DOHH2 (cell line): ENCODE measurements around the gene EIF2S2.

Source experiments
- EZH2phosphoT487 ChIP-seq: fragments of 200-600 bp; sonication (generic); IDR thresholded peaks from 2 replicates; pipeline ENCODE4 v1.6.1; 2017; ENCODE audit warnings: borderline replicate concordance, mild to moderate bottlenecking, antibody characterized with exemption, low read length, moderate library complexity, mixed read lengths
- TF ChIP-seq, protein P1 (sequence below): fragments of 200-600 bp; sonication (generic); IDR thresholded peaks from one replicate; pipeline ENCODE4 v1.5.1; 2014; ENCODE audit warnings: antibody characterized with exemption, mild to moderate bottlenecking, low read depth, low read length; ENCODE audit not compliant: poor library complexity, severe bottlenecking

- TF ChIP-seq, protein P1, sequence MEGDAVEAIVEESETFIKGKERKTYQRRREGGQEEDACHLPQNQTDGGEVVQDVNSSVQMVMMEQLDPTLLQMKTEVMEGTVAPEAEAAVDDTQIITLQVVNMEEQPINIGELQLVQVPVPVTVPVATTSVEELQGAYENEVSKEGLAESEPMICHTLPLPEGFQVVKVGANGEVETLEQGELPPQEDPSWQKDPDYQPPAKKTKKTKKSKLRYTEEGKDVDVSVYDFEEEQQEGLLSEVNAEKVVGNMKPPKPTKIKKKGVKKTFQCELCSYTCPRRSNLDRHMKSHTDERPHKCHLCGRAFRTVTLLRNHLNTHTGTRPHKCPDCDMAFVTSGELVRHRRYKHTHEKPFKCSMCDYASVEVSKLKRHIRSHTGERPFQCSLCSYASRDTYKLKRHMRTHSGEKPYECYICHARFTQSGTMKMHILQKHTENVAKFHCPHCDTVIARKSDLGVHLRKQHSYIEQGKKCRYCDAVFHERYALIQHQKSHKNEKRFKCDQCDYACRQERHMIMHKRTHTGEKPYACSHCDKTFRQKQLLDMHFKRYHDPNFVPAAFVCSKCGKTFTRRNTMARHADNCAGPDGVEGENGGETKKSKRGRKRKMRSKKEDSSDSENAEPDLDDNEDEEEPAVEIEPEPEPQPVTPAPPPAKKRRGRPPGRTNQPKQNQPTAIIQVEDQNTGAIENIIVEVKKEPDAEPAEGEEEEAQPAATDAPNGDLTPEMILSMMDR, result no peak
- no peak for TF ChIP-seq EZH2phosphoT487
Measured at GRCh38 chr20:34096699-34097444, 15.2 kb downstream of the EIF2S2 start.
